MCF 10A (cell line): Measurements from ENCODE around the gene TMEM271. TPM values are rescaled to one million over a fixed set of nuclear protein-coding genes. Genes with fewer than 3 reads are reported as not detected.

Experiments used
- BruUV-seq: library from RNA; stranded (reverse); fragments of 400-500 nt; replicated peaks from 2 replicates; lab custom pipeline; 2021; lab: Mats Ljungman, UMichigan
- CTCF ChIA-PET: fragments of 300-600 bp; sonication (Branson Sonifier 250); formaldehyde crosslinking; extraction: SDS; loops from one replicate; lab custom pipeline; 2021; ENCODE audit warnings: antibody characterized with exemption, inconsistent platforms; lab: Yijun Ruan, JAX
- POLR2A ChIA-PET: fragments of 300-600, 350-650 bp; sonication (Branson Sonifier 250); formaldehyde crosslinking; extraction: SDS; loops from one replicate; lab custom pipeline; 2020; ENCODE audit warnings: antibody characterized with exemption, inconsistent platforms; lab: Yijun Ruan, JAX
- DNase-seq: peaks from one replicate; pipeline ENCODE4 v3.0.0-alpha.2; 2018; ENCODE audit not compliant: unreplicated experiment
- H3K27ac Mint-ChIP-seq: one replicate; pipeline ENCODE4 v1.8.0; 2022; ENCODE audit warnings: mild to moderate bottlenecking, low read depth, mixed read lengths; ENCODE audit not compliant: unreplicated experiment
- H3K27me3 Mint-ChIP-seq: one replicate; pipeline ENCODE4 v1.8.0; 2022; ENCODE audit warnings: mixed read lengths; ENCODE audit not compliant: insufficient read depth, unreplicated experiment
- H3K36me3 Mint-ChIP-seq: one replicate; pipeline ENCODE4 v1.8.0; 2022; ENCODE audit warnings: mild to moderate bottlenecking, moderate library complexity, mixed read lengths; ENCODE audit not compliant: insufficient read depth, unreplicated experiment
- H3K4me1 Mint-ChIP-seq: one replicate; pipeline ENCODE4 v1.8.0; 2022; ENCODE audit warnings: mixed read lengths; ENCODE audit not compliant: insufficient read depth, unreplicated experiment
- H3K4me3 Mint-ChIP-seq: one replicate; pipeline ENCODE4 v1.8.0; 2022; ENCODE audit warnings: mild to moderate bottlenecking, moderate library complexity, mixed read lengths; ENCODE audit not compliant: unreplicated experiment
- H3K9me3 Mint-ChIP-seq: one replicate; pipeline ENCODE4 v1.8.0; 2022; ENCODE audit warnings: mixed read lengths; ENCODE audit not compliant: unreplicated experiment
- intact Hi-C: fragments of 100-400 bp; cut with micrococcal nuclease; formaldehyde crosslinking; loops from 2 replicates; pipeline ENCODE4 v1.14.1; 2022
- total RNA-seq: library from RNA; stranded (reverse); gene quantifications from 2 replicates; pipeline ENCODE4 v1.2.3, GENCODE V29; 2022
- TF ChIP-seq, protein P1 (sequence below): fragments of 200-600 bp; IDR thresholded peaks from one replicate; pipeline ENCODE4 v1.8.0; 2022; ENCODE audit warnings: antibody characterized with exemption, mild to moderate bottlenecking; ENCODE audit not compliant: unreplicated experiment

Gene TMEM271
- total RNA-seq, 1 experiment from 2014 or later = not detected

DNA sequence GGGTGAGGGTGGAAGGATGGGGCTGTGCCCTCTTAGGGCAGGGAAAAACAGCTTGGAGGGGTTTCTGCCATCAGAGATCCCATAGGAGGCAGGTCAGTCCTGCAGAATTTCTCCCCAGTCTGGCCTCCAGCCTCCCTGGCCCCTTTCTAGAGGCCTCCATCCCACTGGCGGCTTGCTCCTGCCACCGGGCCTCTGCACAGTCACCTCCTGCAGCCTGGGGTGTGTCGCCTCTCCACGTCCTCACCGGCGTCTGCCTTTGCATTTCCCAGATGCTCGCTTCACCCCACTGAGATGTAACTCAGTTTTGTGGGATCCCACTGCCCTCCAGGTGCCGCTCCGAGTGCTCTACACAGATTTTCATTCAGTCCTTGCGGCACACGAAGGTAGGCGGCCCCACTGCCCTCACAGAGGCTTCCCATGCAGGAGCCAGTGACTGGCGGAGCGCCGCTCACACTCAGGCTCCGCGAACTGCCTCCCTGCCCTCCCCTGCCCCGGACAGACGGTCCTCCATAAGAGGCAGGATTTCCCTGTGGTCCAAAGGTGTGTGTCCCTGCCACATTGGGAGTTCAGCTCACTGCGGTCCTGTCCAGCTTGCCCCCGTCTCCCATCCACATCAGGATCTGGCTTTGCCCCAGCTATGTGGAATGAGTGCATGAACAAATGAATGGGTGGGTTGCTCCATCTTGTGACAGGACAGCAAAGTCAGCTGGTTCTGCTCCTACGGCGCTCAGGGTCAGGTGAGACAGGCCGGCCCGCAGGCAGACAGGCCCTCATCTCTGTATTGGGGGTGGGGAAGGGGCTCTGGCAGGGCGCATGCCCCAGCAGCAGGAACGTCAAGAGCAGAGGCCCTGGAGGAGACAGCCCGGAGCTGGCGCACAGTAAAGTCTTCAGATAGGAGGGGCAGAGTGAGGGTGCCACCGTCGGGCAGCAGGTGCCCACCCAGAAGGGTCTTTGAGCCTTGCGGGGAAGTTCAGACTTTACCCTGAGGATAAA lies 2.7 kb upstream of the TMEM271 start:
- BruUV-seq = no TSS peak
- TF ChIP-seq, protein P1, sequence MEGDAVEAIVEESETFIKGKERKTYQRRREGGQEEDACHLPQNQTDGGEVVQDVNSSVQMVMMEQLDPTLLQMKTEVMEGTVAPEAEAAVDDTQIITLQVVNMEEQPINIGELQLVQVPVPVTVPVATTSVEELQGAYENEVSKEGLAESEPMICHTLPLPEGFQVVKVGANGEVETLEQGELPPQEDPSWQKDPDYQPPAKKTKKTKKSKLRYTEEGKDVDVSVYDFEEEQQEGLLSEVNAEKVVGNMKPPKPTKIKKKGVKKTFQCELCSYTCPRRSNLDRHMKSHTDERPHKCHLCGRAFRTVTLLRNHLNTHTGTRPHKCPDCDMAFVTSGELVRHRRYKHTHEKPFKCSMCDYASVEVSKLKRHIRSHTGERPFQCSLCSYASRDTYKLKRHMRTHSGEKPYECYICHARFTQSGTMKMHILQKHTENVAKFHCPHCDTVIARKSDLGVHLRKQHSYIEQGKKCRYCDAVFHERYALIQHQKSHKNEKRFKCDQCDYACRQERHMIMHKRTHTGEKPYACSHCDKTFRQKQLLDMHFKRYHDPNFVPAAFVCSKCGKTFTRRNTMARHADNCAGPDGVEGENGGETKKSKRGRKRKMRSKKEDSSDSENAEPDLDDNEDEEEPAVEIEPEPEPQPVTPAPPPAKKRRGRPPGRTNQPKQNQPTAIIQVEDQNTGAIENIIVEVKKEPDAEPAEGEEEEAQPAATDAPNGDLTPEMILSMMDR = no peak
- H3K27ac Mint-ChIP-seq = no peak overlapping the region
- H3K9me3 Mint-ChIP-seq = no peaks in the 10 kb centered on the region
- ChIA-PET CTCF (no interaction called here), POLR2A (no interaction called here)
- H3K4me3 Mint-ChIP-seq = no peak overlapping the region
- peaks cover 7% of the 10 kb centered on the region for H3K4me1 Mint-ChIP-seq
- intact Hi-C loops = no loop called here
- H3K27me3 Mint-ChIP-seq = peaks cover 57% of the 10 kb centered on the region
- DNase-seq = no peak
- no peaks in the 10 kb centered on the region for H3K36me3 Mint-ChIP-seq

DNA sequence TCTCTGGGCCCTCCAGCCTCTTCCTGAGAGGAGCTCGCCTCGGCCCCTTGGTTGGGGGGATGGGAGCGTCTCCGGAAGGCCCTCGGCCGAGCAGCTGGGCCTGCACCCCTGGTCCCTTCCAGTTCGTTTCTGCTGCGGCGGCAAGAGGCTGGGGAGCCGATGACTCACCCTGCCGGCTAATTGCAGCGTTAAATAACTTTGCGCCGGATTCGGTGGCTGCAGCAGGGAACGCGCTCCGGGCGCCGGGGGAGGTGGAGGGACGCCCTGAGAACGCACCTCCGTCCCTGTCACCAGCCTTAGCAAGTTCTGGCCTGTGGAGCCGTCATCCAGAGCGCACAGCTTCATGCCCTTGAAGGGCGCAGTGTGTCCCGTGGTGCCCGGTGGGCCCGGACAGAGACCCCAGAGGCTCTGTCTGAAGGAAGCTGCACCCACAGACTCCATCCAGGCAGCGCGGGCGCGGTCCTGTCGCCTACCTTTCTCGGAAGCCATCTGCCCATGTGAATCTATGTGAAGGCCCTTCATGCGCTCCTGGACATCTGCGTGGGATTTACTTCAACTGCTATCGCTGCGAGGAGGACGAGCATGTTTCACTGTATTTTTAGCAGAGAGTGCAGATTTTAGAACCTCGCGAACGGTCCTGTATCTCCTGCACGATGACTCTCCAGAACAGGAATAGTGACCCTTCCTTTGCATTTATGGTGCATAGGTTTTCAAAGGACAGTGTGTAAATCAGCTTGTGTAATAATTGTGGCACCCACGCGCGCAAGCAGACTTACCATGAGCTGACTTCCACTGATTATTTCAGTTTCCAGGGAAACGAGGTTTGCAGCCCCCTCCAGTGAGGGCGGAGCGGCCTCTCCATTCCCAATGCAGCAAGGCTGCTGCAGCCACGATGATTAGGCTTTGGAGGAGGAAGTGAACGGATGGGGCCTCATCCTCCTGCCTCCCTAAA lies 1.7 kb upstream of the TMEM271 start:
- Mint-ChIP-seq H3K9me3 (no peaks in the 10 kb centered on the region), H3K4me3 (peak overlapping the region; percentile 73), H3K36me3 (no peaks in the 10 kb centered on the region), H3K4me1 (peaks cover 7% of the 10 kb centered on the region), H3K27me3 (peaks cover 66% of the 10 kb centered on the region), H3K27ac (no peak overlapping the region)
- no TSS peak for BruUV-seq
- intact Hi-C loops = no loop called here
- CTCF ChIA-PET = interaction anchor here (0.6 kb wide), 1 partner anchor 55 kb away, joined by 3 read pairs; no protein-coding TSS in a partner anchor
- TF ChIP-seq, protein P1 = no peak
- DNase-seq = peak; percentile 68
- POLR2A ChIA-PET = interaction anchor here (0.7 kb wide), 1 partner anchor 1184 kb away, joined by 4 read pairs; no protein-coding TSS in a partner anchor

DNA sequence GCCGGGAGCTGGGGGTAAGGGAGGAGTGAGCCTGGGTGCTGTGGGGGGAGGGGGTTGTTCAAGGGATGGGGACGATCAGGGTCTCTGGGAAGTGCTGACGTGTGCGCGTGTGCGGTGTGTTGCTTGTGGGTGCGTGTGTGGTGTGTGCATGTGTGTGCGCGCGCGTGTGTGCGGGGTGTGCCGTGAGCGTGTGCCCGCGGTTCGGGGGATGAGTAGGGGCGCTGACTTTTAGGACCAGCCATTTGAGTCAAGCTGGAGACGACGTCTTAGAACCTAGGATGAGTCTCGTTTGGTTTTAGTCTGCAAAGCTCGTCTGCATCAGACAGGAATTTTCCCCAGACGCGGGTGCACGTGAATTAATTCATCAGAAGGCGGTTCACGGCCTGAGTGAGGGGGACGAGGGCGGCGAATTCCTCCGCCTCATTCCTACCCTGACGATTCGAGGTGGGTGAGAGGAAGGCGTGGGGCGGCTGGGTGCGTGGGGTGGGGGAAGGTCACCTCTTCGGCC lies 950 bp upstream of the TMEM271 start:
- intact Hi-C loops = no loop called here
- DNase-seq = peak; percentile 22
- Mint-ChIP-seq H3K36me3 (no peaks in the 10 kb centered on the region), H3K4me3 (peak overlapping the region; percentile 73), H3K9me3 (no peaks in the 10 kb centered on the region), H3K27me3 (peaks cover 65% of the 10 kb centered on the region), H3K4me1 (peaks cover 7% of the 10 kb centered on the region), H3K27ac (no peak overlapping the region)
- ChIA-PET CTCF (interaction anchor here (0.7 kb wide), 1 partner anchor 42 kb away, joined by 4 read pairs; no protein-coding TSS in a partner anchor), POLR2A (interaction anchor here (0.7 kb wide), 1 partner anchor 1185 kb away, joined by 4 read pairs; no protein-coding TSS in a partner anchor)
- TF ChIP-seq, protein P1 = no peak
- BruUV-seq = no TSS peak
